Fibroblast of pulmonary artery (primary cell): ENCODE measurements around the gene RIGI.
A peak's percentile ranks its signal among the peaks of the same experiment; 100 is the strongest.

Source experiments
- DNase-seq: peaks from one replicate; pipeline ENCODE4 v3.0.0-alpha.2; 2010; ENCODE audit warnings: low read depth
- H3K4me3 ChIP-seq: replicated peaks from 2 replicates; pipeline ENCODE4 v1.5.1; 2011; ENCODE audit warnings: low read depth, mild to moderate bottlenecking, control low read depth, low read length, moderate library complexity
- CTCF ChIP-seq: IDR thresholded peaks from 2 replicates; pipeline ENCODE4 v1.5.1; 2011; ENCODE audit warnings: mild to moderate bottlenecking, control low read depth, low read length, inconsistent platforms; ENCODE audit errors: missing control alignments

RIGI gene

GRCh38 chr9:32526041-32526706, at the start of gene RIGI:
Gene RIGI, minus strand, starts transcription at chr9:32526196. Its CDS starts 30 bp downstream, at chr9:32526166.
- peak; percentile 95 for DNase-seq
- TF ChIP-seq CTCF, result peak; percentile 52
- peak within 1 kb of the TSS; percentile 66 for H3K4me3 ChIP-seq

- no peak for DNase-seq
- no peak overlapping the region for H3K4me3 ChIP-seq
- TF ChIP-seq CTCF, result no peak
These were observed 48.9 kb upstream of the RIGI start for GRCh38 chr9:32574858-32575257.

GRCh38 chr9:32573821-32574220, 47.8 kb upstream of the RIGI start:
- TF ChIP-seq CTCF, result no peak
- DNase-seq, result no peak
- H3K4me3 ChIP-seq, result no peak overlapping the region

GRCh38 chr9:32572900-32573523, 47.0 kb upstream of the RIGI start, which contains the start of gene NDUFB6:
Gene NDUFB6, minus strand, starts transcription at chr9:32573159. Its CDS starts 99 bp downstream, at chr9:32573060.
- no peak for TF ChIP-seq CTCF
- DNase-seq, result peak; percentile 95
- peak within 1 kb of the TSS; percentile 84 for H3K4me3 ChIP-seq

- DNase-seq, result peak; percentile 84
- peak; percentile 82 for TF ChIP-seq CTCF
- H3K4me3 ChIP-seq, result peak overlapping the region; percentile 84
These were observed 46.2 kb upstream of the RIGI start for GRCh38 chr9:32571969-32572899.

- no peak for DNase-seq
- H3K4me3 ChIP-seq, result no peak overlapping the region
- TF ChIP-seq CTCF, result no peak
These were observed 44.3 kb upstream of the RIGI start for GRCh38 chr9:32570262-32570661.
